ENCODE measurements around the gene C6orf15. TPM values are rescaled to one million over a fixed set of nuclear protein-coding genes. Genes with fewer than 3 reads are reported as not detected.
A peak's percentile ranks its signal among the peaks of the same experiment; 100 is the strongest.

C6orf15 gene
- total and polyA plus RNA-seq, 4 donors = not detected

GRCh38 chr6:31070711-31071197, 41.6 kb downstream of the C6orf15 start:
- Histone ChIP-seq H3K36me3 (ENCODE audit: control insufficient read depth in 4 of 4, insufficient read depth in 3 of 4, low read depth in 1 of 4, low read length in 3 of 4) (no peaks in the 10 kb centered on the region), H3K27ac (ENCODE audit: low read depth in 1 of 2, low read length in 2 of 2) (no peak overlapping the region), H3K9me3 (ENCODE audit: control insufficient read depth in 4 of 4, low read length in 3 of 4) (no peaks in the 10 kb centered on the region), H3K9ac (ENCODE audit: low read depth in 1 of 2, low read length in 2 of 2) (no peak overlapping the region), H3K4me1 (ENCODE audit: control insufficient read depth in 4 of 4, insufficient read depth in 4 of 4, low read length in 3 of 4) (peaks cover 0 to 2% (median 0%) of the 10 kb centered on the region in 4 donors), H3K4me3 (ENCODE audit: low read depth in 1 of 3, low read length in 3 of 3) (no peak overlapping the region), H3K27me3 (ENCODE audit: control insufficient read depth in 4 of 4, insufficient read depth in 4 of 4, low read length in 3 of 4) (no peaks in the 10 kb centered on the region)
- 70% methylated on average over 6 of the region's 6 CpGs for WGBS
- no peak for DNase-seq (ENCODE audit: low spot score)
- peak; percentile 47 to 61 for TF ChIP-seq RAD21 (IDR thresholded peaks at IDR 0.05)
- TF ChIP-seq CTCF (IDR thresholded peaks at IDR 0.05; ENCODE audit: low read depth, low read length, missing input control) = peak; percentile 26
- no peak for TF ChIP-seq REST (IDR thresholded peaks at IDR 0.05)

GRCh38 chr6:31068669-31069340, 43.6 kb downstream of the C6orf15 start:
- no peak overlapping the region for H3K9ac ChIP-seq (ENCODE audit: low read depth in 1 of 2, low read length in 2 of 2)
- WGBS = 48% methylated on average over 13 of the region's 13 CpGs
- H3K9me3 ChIP-seq (ENCODE audit: control insufficient read depth in 4 of 4, low read length in 3 of 4) = no peaks in the 10 kb centered on the region

More at GRCh38 chr6:31068669-31069340, 43.6 kb downstream of the C6orf15 start:
- Histone ChIP-seq H3K4me3 (ENCODE audit: low read depth in 1 of 3, low read length in 3 of 3) (no peak overlapping the region), H3K4me1 (ENCODE audit: control insufficient read depth in 4 of 4, insufficient read depth in 4 of 4, low read length in 3 of 4) (peaks cover 0 to 2% (median 0%) of the 10 kb centered on the region in 4 donors), H3K27me3 (ENCODE audit: control insufficient read depth in 4 of 4, insufficient read depth in 4 of 4, low read length in 3 of 4) (no peaks in the 10 kb centered on the region), H3K36me3 (ENCODE audit: control insufficient read depth in 4 of 4, insufficient read depth in 3 of 4, low read depth in 1 of 4, low read length in 3 of 4) (no peaks in the 10 kb centered on the region), H3K27ac (ENCODE audit: low read depth in 1 of 2, low read length in 2 of 2) (no peak overlapping the region)
- no peak for TF ChIP-seq TAF1 (conservative IDR thresholded peaks at IDR 0.05)
- TF ChIP-seq YY1 (IDR thresholded peaks at IDR 0.05) = no peak
- no peak for TF ChIP-seq REST (IDR thresholded peaks at IDR 0.05)
- TF ChIP-seq JUND (IDR thresholded peaks at IDR 0.05) = no peak
- no peak for TF ChIP-seq ZBTB33 (IDR thresholded peaks at IDR 0.05)
- TF ChIP-seq ATF3 (IDR thresholded peaks at IDR 0.05) = no peak
- peak; percentile 79 to 88 for TF ChIP-seq RAD21 (IDR thresholded peaks at IDR 0.05)
- TF ChIP-seq EGR1 (IDR thresholded peaks at IDR 0.05; ENCODE audit: low read depth in 2 of 2) = no peak
- TF ChIP-seq HNF4A (conservative IDR thresholded peaks at IDR 0.05) = no peak
- TF ChIP-seq CTCF (IDR thresholded peaks at IDR 0.05; ENCODE audit: low read depth, low read length, missing input control) = peak; percentile 86
- TF ChIP-seq GABPA (IDR thresholded peaks at IDR 0.05 in 1 of 2, conservative IDR thresholded peaks at IDR 0.05 in 1 of 2) = no peak
- TF ChIP-seq MAX (IDR thresholded peaks at IDR 0.05) = no peak
- TF ChIP-seq FOXA1 (IDR thresholded peaks at IDR 0.05) = no peak
- no peak for TF ChIP-seq NR2F2 (IDR thresholded peaks at IDR 0.05)
- no peak for TF ChIP-seq HNF4G (IDR thresholded peaks at IDR 0.05)
- TF ChIP-seq RXRA (IDR thresholded peaks at IDR 0.05) = no peak
- TF ChIP-seq SP1 (IDR thresholded peaks at IDR 0.05) = no peak
- peak; percentile 74 for DNase-seq (ENCODE audit: low spot score)
